Measurements from ENCODE around the gene FOXP1.
A peak's percentile ranks its signal among the peaks of the same experiment; 100 is the strongest.

FOXP1 gene

GRCh38 chr3:71406972-71407810 lies 176.3 kb downstream of the FOXP1 start:
- Histone ChIP-seq H3K4me2 (ENCODE audit: low read length) (peak overlapping the region; percentile 34; the same call in 1 of the 2 replicates), H3K9me3 (ENCODE audit: insufficient read depth, low read length) (no peaks in the 10 kb centered on the region), H4K20me1 (ENCODE audit: insufficient read depth, low read length) (0 out of 2 replicates have a peak, but pooled peaks cover 3% of the 10 kb centered on the region), H3K27me3 (ENCODE audit: low read depth, low read length) (peaks cover 71% of the 10 kb centered on the region), H3K9ac (ENCODE audit: low read length) (no peak overlapping the region), H3K4me3 (ENCODE audit: low read length) (no peak overlapping the region), H3K79me2 (ENCODE audit: low read length) (no peaks in the 10 kb centered on the region), H2AFZ (ENCODE audit: low read depth, low read length) (no peak overlapping the region), H3K27ac (ENCODE audit: low read length) (no peak overlapping the region), H3K36me3 (replicated peaks; ENCODE audit: low read depth, low read length) (no peaks in the 10 kb centered on the region), H3K4me1 (ENCODE audit: low read length) (peaks cover 18% of the 10 kb centered on the region)
- TF ChIP-seq CTCF (IDR thresholded peaks at IDR 0.05; ENCODE audit: low read depth, low read length) (no peak), EZH2phosphoT487 (IDR thresholded peaks at IDR 0.05; ENCODE audit: low read depth) (no peak)

- no peak overlapping the region for H3K9ac ChIP-seq (ENCODE audit: low read length)
- no peaks in the 10 kb centered on the region for H3K9me3 ChIP-seq (ENCODE audit: insufficient read depth, low read length)
- no peaks in the 10 kb centered on the region for H3K79me2 ChIP-seq (ENCODE audit: low read length)
- peaks cover 3% of the 10 kb centered on the region; the same call in 1 of the 2 replicates for H4K20me1 ChIP-seq (ENCODE audit: insufficient read depth, low read length)
- H3K4me1 ChIP-seq (ENCODE audit: low read length) = peaks cover 26% of the 10 kb centered on the region
- H2AFZ ChIP-seq (ENCODE audit: low read depth, low read length) = no peak overlapping the region
- H3K27ac ChIP-seq (ENCODE audit: low read length) = no peak overlapping the region
- no peak overlapping the region for H3K4me3 ChIP-seq (ENCODE audit: low read length)
- no peaks in the 10 kb centered on the region for H3K36me3 ChIP-seq (replicated peaks; ENCODE audit: low read depth, low read length)
- peaks cover 70% of the 10 kb centered on the region for H3K27me3 ChIP-seq (ENCODE audit: low read depth, low read length)
- H3K4me2 ChIP-seq (ENCODE audit: low read length) = 0 out of 2 replicates have a peak overlapping the region, but pooled peaks have one; percentile 0
- TF ChIP-seq EZH2phosphoT487 (IDR thresholded peaks at IDR 0.05; ENCODE audit: low read depth) = no peak
- no peak for TF ChIP-seq CTCF (IDR thresholded peaks at IDR 0.05; ENCODE audit: low read depth, low read length)
These were observed 180.6 kb downstream of the FOXP1 start for GRCh38 chr3:71402911-71403310.

GRCh38 chr3:71402280-71402679 lies 181.2 kb downstream of the FOXP1 start:
- peaks cover 27% of the 10 kb centered on the region for H3K4me1 ChIP-seq (ENCODE audit: low read length)
- no peak overlapping the region for H2AFZ ChIP-seq (ENCODE audit: low read depth, low read length)
- H4K20me1 ChIP-seq (ENCODE audit: insufficient read depth, low read length) = peaks cover 3% of the 10 kb centered on the region; the same call in 1 of the 2 replicates
- H3K4me2 ChIP-seq (ENCODE audit: low read length) = no peak overlapping the region
- no peaks in the 10 kb centered on the region for H3K9me3 ChIP-seq (ENCODE audit: insufficient read depth, low read length)
- H3K27me3 ChIP-seq (ENCODE audit: low read depth, low read length) = peaks cover 69% of the 10 kb centered on the region
- no peak overlapping the region for H3K4me3 ChIP-seq (ENCODE audit: low read length)
- no peaks in the 10 kb centered on the region for H3K36me3 ChIP-seq (replicated peaks; ENCODE audit: low read depth, low read length)
- H3K9ac ChIP-seq (ENCODE audit: low read length) = no peak overlapping the region
- H3K79me2 ChIP-seq (ENCODE audit: low read length) = no peaks in the 10 kb centered on the region
- no peak for TF ChIP-seq EZH2phosphoT487 (IDR thresholded peaks at IDR 0.05; ENCODE audit: low read depth)
- TF ChIP-seq CTCF (IDR thresholded peaks at IDR 0.05; ENCODE audit: low read depth, low read length) = no peak
- no peak overlapping the region for H3K27ac ChIP-seq (ENCODE audit: low read length)

- no peak overlapping the region for H3K27ac ChIP-seq (ENCODE audit: low read length)
- no peaks in the 10 kb centered on the region for H3K9me3 ChIP-seq (ENCODE audit: insufficient read depth, low read length)
- H3K4me2 ChIP-seq (ENCODE audit: low read length) = no peak overlapping the region
- no peak overlapping the region for H3K4me3 ChIP-seq (ENCODE audit: low read length)
- peaks cover 30% of the 10 kb centered on the region for H3K4me1 ChIP-seq (ENCODE audit: low read length)
- TF ChIP-seq EZH2phosphoT487 (IDR thresholded peaks at IDR 0.05; ENCODE audit: low read depth) (no peak), CTCF (IDR thresholded peaks at IDR 0.05; ENCODE audit: low read depth, low read length) (no peak)
- H3K9ac ChIP-seq (ENCODE audit: low read length) = no peak overlapping the region
- no peak overlapping the region for H2AFZ ChIP-seq (ENCODE audit: low read depth, low read length)
- H4K20me1 ChIP-seq (ENCODE audit: insufficient read depth, low read length) = peaks cover 3% of the 10 kb centered on the region; the same call in 1 of the 2 replicates
- H3K27me3 ChIP-seq (ENCODE audit: low read depth, low read length) = peaks cover 67% of the 10 kb centered on the region
- H3K36me3 ChIP-seq (replicated peaks; ENCODE audit: low read depth, low read length) = no peaks in the 10 kb centered on the region
- no peaks in the 10 kb centered on the region for H3K79me2 ChIP-seq (ENCODE audit: low read length)
These were observed 181.8 kb downstream of the FOXP1 start for GRCh38 chr3:71401695-71402231.

Measured in OCI-LY3 (cell line).